HG02943 (cell line): ENCODE results near the gene EDIL3.

ENCODE experiments used
- ATAC-seq: cut with Tn5 transposase; IDR thresholded peaks from one replicate; pipeline ENCODE4 v1.9.1; 2021; ENCODE audit warnings: mild to moderate bottlenecking, low read depth, moderate library complexity; ENCODE audit not compliant: unreplicated experiment

The EDIL3 gene

DNA sequence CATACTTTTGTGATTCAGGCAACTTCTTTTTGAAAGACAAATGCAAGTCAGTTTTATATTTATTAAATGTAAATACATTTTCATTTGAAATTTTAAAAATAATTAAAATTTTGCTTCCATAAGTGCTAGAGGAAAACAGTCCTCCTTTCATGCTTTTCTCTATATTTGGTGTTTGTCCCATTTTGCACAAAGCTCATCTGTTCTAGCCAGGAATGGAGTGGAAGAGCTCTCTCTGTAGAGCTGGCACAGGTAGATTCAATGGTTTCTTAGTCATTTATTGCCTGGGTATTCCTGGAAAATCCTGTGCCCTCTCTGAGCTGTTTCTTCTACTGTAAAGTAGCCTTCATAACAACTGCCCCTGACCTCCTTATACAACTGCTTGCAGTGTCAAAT is 396.4 kb downstream of the EDIL3 start:
- ATAC-seq = no peak

- no peak for ATAC-seq
These were observed 397.0 kb downstream of the EDIL3 start for GRCh38 chr5:83987513-83988292.

DNA sequence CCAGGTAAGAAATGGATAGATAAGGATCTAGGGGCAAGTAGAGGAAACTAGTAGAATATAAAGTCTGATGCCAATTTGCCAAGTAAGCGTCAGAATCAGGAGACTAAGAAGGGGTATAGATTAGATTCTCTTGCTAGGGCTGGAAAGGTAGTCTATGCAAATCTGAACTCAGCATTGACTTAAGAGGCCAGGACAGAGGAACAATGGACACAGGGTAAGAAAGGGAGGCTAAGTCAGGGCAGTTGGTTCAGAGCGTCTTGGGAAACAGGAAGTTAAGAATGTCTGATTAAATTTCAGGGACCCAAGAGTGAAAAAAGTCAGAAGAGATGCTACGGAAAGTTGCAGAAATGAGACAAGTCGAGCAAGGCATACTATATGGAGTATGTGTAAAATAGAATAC is 400.8 kb downstream of the EDIL3 start:
- no peak for ATAC-seq

DNA sequence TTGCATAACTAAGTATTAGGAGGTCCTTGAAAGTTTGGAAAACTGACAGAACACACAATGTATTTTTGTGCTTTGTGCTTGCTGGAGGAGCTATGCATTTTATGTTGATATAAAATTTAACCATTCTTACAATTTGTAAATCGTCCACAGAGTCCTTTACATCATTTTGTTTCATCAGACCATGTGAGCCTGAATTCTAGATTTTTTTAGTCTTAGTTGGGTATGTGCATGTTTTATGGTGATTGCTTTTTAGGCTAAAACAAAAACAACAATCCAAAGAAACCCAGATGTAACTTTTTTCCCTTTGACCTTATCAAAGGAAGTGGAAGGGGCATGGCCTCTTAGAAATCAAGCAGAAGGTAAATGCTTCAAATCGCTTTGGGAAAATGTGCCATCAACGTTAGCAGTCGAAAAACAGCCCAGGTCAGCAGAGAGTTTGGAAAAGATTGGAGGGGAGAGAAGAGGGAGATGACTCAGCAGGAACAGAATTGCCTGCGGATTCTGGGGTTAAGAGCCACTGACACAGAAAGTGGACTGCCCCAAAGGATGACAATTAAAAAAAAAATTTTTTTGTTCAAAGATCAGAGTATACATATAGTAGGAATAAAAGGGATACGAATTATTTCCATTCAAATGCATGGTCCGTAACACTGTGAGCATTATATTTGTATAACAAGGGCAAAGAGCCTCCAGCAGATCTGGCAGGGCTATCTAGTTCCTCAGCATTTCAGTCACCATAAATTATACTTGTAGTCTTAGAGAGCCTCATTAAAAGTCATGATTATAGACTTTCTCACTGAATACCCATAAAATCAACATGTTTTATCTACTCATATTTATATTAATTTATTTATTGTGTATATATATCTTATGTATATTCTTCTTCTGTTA is 410.5 kb downstream of the EDIL3 start:
- no peak for ATAC-seq

DNA sequence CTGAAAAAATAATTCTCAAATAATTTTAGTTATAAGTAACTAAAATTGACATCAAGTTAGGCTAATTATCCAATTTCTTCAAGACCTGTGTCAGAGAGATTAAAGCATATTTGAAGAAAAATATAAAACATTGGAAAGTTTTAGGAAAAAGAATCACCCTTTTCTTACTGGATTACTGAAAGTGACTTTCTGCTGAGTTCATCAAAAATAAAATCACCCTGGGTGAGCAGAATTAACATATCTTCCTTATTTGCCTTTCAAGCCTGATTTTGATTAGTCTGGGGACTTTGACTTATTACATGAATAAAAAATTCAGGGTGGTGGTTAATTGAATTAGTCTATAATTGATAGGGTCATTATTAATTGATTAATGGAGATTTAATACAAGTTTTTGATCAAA is 411.8 kb downstream of the EDIL3 start:
- no peak for ATAC-seq

DNA sequence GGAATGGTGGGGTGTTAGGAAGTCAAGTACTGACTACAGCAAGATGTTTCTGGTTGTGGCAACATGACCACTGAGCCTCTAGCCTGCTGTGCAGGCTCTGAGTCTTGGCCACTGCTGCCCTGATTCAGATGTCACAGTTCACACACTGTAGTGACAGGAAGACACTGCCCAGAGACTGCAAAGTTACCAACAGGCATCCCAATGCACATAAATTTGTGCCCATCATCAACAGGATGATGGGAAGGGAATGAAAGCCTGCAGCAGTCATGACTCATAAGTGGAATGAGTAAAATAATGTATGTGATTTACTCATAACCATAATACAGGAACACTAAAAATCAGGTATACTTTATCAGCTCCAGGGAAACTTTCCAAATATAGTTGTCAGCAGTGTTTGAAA is 412.4 kb downstream of the EDIL3 start:
- no peak for ATAC-seq

DNA sequence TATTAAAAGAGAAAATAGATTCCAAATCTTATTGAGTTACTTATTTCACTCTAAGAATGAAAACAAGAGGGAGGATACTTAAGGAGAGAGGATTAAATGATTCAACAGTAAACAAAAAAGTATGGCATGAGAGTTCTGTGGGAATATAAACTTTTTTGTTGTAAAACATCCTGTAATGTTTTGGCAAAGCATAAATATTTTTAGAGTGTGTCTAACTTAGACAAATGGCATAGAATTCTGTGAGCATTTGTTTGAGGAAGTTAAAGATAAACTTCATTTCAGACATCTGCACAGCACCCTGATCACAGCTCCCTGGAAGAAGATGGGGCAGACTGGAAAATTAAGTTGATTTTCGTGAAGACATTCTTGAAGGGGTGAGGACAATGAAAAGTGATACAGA is 417.3 kb downstream of the EDIL3 start:
- ATAC-seq = no peak

DNA sequence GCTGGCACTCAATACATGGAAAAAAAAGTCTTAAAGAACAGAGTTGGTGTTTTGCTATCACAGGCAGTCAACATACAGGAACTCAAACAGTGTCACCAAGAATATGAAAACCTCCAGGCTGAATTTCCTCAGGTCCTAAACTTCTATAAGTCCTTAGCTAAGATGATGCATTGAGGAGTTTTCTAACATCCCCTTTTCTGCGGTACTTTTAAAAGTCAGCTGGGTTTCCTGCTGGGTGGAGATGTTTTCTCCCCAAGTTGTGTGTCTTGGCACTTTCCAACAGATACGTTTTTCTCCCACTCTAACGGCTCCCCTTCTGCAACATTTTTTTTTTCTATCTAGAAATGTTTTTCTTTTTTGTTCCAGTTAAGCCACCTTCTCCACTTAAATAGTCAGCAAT is 419.2 kb downstream of the EDIL3 start:
- ATAC-seq = no peak

- no peak for ATAC-seq
These were observed 420.4 kb downstream of the EDIL3 start for GRCh38 chr5:83964271-83964670.

DNA sequence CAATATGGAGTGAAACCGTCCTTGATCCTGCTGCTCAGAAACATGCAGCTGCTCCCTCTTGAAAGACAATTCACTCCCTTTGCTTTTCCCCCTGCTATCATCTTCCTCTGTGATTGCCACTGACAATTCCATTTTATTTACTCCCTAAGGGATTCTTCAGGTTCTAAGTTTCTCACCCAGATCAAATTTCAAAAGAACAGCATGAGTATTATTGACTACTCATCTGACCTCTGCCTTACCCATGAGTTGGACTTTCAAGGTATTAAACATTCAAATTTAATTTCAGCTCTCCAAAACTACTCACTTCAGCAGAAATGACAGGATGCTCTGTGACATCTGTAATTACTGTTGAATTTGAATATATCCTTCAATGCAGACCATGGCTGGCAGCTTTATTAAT is 427.5 kb downstream of the EDIL3 start:
- ATAC-seq = no peak

GRCh38 chr5:83956386-83956785 is 428.3 kb downstream of the EDIL3 start:
- no peak for ATAC-seq

- no peak for ATAC-seq
These were observed 428.8 kb downstream of the EDIL3 start for GRCh38 chr5:83955916-83956315.

DNA sequence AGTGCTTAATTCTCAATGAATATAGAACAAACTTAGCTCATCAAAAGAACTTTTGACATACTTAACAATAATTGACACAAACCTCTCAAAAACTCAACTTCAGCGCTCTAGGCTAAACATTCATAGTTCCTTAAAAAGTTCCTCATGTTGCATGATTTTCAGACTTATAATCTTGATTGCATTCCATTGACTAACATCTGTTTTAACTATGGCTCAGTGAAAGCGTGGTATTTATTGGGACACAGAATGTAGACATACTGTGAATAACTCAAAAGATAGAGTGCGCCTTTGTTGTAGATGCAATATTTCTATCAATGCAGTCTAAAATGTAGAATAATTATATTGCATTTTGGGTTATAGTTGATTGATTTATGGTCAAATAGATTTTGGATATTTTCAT is 436.9 kb downstream of the EDIL3 start:
- ATAC-seq = no peak

DNA sequence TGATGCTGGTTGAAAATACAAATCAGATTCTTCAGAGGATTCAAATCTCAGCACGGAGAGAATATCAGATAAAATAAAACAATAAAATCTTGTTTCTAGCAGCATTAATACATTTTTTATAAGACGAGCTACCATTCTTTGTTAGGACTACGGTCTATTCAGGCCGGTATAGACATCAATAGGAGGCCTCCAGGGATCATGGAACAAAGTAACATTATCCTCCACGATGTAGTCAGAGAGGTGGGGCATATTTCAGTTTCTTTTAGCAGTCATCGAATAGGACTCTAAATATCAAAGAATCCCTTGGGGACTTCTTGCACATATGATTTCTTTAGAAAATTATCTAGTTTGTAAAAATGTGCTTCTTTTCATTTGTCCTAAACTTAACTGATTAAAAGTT is 438.2 kb downstream of the EDIL3 start:
- ATAC-seq = no peak

DNA sequence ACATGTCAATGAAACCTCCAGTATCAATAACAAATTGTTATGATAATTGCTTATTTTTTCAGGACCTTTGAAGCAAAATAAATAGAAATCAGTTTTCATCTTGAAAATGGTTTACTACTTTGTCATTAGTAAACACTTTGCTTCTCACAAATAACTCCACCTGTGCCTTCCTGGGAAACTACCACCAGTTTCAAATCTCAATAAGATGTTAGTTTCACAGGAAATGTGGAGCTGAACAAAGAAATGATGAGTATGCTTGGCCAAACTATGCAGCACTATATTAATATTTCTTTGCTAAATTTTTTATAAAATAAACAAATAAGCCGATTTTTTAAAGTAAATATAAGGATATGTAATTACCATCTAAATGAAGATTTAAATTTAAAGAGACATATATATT is 442.5 kb downstream of the EDIL3 start:
- no peak for ATAC-seq

- ATAC-seq = no peak
These were observed 446.8 kb downstream of the EDIL3 start for GRCh38 chr5:83937837-83938236.

GRCh38 chr5:83931969-83932368 is 452.7 kb downstream of the EDIL3 start:
- ATAC-seq = no peak

- ATAC-seq = no peak
These were observed 457.4 kb downstream of the EDIL3 start for GRCh38 chr5:83927140-83927733.

GRCh38 chr5:83925955-83926337 is 458.7 kb downstream of the EDIL3 start:
- no peak for ATAC-seq

GRCh38 chr5:83925321-83925954 is 459.2 kb downstream of the EDIL3 start:
- no peak for ATAC-seq

GRCh38 chr5:83924891-83925290 is 459.8 kb downstream of the EDIL3 start:
- no peak for ATAC-seq
